MM.1S (cell line): ENCODE results near the gene SLC2A3.

Source experiments
- DNase-seq: peaks from one replicate; pipeline ENCODE4 v3.0.0-alpha.2; 2015
- H2AFZ ChIP-seq: fragments of 300-600 bp; sonication (generic); 2 replicates; pipeline ENCODE4 v1.6.0; 2016; ENCODE audit warnings: antibody characterized with exemption, low read length
- H3F3A ChIP-seq: fragments of 300-600 bp; sonication (generic); 2 replicates; pipeline ENCODE4 v1.6.1; 2016; ENCODE audit warnings: mild to moderate bottlenecking, antibody characterized with exemption, low read length, moderate library complexity, mixed read lengths; ENCODE audit not compliant: insufficient read depth
- H3K27ac ChIP-seq: fragments of 300-600 bp; sonication (generic); 2 replicates; pipeline ENCODE4 v1.5.1; 2016; ENCODE audit warnings: mild to moderate bottlenecking, low read length
- H3K27me3 ChIP-seq: fragments of 300-600 bp; sonication (generic); replicated peaks from 2 replicates; pipeline ENCODE4 v1.6.0; 2016; ENCODE audit warnings: low read length; ENCODE audit not compliant: insufficient read depth
- H3K36me3 ChIP-seq: fragments of 300-600 bp; sonication (generic); replicated peaks from 2 replicates; pipeline ENCODE4 v1.6.1; 2016; ENCODE audit warnings: mild to moderate bottlenecking, low read length, mixed read lengths; ENCODE audit not compliant: insufficient read depth
- H3K4me1 ChIP-seq: fragments of 300-600 bp; sonication (generic); 2 replicates; pipeline ENCODE4 v1.6.1; 2016; ENCODE audit warnings: low read length, mixed read lengths
- H3K4me2 ChIP-seq: fragments of 300-600 bp; sonication (generic); 2 replicates; pipeline ENCODE4 v1.6.0; 2016; ENCODE audit warnings: low read depth, low read length
- H3K4me3 ChIP-seq: fragments of 300-600 bp; sonication (generic); 2 replicates; pipeline ENCODE4 v1.5.1; 2016; ENCODE audit warnings: low read length, mixed read lengths
- H3K79me2 ChIP-seq: fragments of 300-600 bp; sonication (generic); 2 replicates; pipeline ENCODE4 v1.6.1; 2016; ENCODE audit warnings: mixed run types, low read length, mixed read lengths
- H3K9ac ChIP-seq: fragments of 300-600 bp; sonication (generic); 2 replicates; pipeline ENCODE4 v1.6.1; 2016; ENCODE audit warnings: low read length, mixed read lengths
- H3K9me2 ChIP-seq: fragments of 300-600 bp; sonication (generic); replicated peaks from 2 replicates; pipeline ENCODE4 v1.6.1; 2016; ENCODE audit warnings: mild to moderate bottlenecking, low read length, mixed read lengths; ENCODE audit not compliant: insufficient read depth
- H3K9me3 ChIP-seq: fragments of 300-600 bp; sonication (generic); replicated peaks from 2 replicates; pipeline ENCODE4 v1.6.1; 2016; ENCODE audit warnings: mild to moderate bottlenecking, low read length, mixed read lengths; ENCODE audit not compliant: insufficient read depth
- H4K20me1 ChIP-seq: fragments of 300-600 bp; sonication (generic); 2 replicates; pipeline ENCODE4 v1.6.1; 2016; ENCODE audit warnings: mild to moderate bottlenecking, low read length, moderate library complexity, mixed read lengths; ENCODE audit not compliant: insufficient read depth
- CTCF ChIP-seq: fragments of 300-600 bp; sonication (generic); IDR thresholded peaks from 2 replicates; pipeline ENCODE4 v1.5.1; 2016; ENCODE audit warnings: antibody characterized with exemption, low read length, mixed read lengths
- EZH2 ChIP-seq: fragments of 300-600 bp; sonication (generic); optimal IDR thresholded peaks from 2 replicates; pipeline ENCODE3; 2017; ENCODE audit warnings: low read depth, mild to moderate bottlenecking, antibody characterized with exemption, low read length, mixed read lengths
- EZH2phosphoT487 ChIP-seq: fragments of 300-600 bp; sonication (generic); IDR thresholded peaks from 2 replicates; pipeline ENCODE4 v1.6.1; 2018; ENCODE audit warnings: antibody characterized with exemption, low read length

SLC2A3 gene

DNA sequence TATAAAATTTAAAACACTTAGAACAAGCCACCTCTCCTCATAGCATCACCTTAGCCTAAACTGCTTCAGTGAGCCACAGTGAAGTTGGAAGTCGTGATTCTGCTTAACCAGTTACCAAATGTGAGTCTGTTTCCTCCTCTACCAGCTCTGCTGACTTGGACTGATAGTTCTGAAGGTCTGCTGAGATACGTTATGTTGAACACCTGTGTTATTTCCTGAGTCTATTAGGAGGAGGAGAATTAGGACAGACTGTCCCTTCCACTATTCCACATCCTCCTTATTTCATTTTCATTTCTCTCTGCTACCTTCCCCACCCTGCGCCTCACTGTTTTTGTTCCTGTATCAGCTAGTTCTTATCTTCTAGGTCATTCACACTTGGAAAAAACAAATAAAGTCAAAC, 65.7 kb downstream of the SLC2A3 start:
- Histone ChIP-seq H3K4me1 (0 out of 2 replicates have a peak, but pooled peaks cover 4% of the 10 kb centered on the region), H3K9me2 (no peaks in the 10 kb centered on the region), H3K4me2 (no peak overlapping the region), H3K36me3 (no peaks in the 10 kb centered on the region), H2AFZ (no peak overlapping the region), H3K27ac (no peak overlapping the region), H3K9ac (no peak overlapping the region), H3K9me3 (no peaks in the 10 kb centered on the region), H3K4me3 (no peak overlapping the region), H4K20me1 (no peaks in the 10 kb centered on the region), H3K79me2 (no peaks in the 10 kb centered on the region), H3F3A (no peaks in the 10 kb centered on the region), H3K27me3 (no peaks in the 10 kb centered on the region)
- peak; percentile 9 for DNase-seq
- no peak for TF ChIP-seq EZH2phosphoT487
- TF ChIP-seq CTCF: no peak
- no peak for TF ChIP-seq EZH2
